ENCODE data around the gene LAMB2. TPM values are rescaled to one million over a fixed set of nuclear protein-coding genes. Genes with fewer than 3 reads are reported as not detected.

Gene LAMB2
- total and polyA plus RNA-seq, 10 of the 15 experiments (the other 5 are each of a cell fraction or from before 2014, with no cell fraction given): 0.13 to 3.2 (median 0.64) TPM; not detected in 3

DNA sequence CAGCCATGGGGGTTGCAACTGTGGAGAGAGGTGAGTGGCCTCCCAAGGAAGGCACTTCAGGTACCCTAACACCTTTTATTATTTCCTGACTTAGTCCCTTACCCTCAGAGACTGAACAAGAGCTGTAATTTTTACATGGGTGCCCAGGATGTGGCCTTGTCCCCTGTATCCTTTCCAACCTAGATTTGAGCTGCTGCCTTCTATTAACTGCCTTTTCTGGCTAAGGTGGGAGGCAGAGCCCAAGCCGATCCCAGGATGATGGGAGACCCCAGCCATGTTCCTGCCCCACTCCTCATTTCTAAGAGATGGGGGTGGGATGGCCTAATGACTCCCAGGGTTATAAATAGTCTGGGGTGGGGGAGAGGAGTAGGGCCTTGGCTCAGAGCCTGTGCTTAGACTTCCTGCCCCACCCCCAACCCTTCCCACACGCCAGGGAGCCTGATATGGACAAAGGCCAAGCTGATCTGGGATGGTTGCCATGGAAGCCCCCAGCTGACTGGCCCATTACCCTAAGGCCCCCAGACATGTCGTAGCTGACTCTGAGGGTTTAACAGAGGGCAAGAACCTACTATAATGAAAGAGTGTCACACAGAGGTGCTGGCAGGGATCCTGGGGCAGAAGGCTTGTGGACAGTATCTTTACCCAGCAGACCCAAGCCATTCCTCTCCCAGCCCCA lies 40.4 kb upstream of the LAMB2 start (continued):
- TF ChIP-seq ZNF687 (IDR thresholded peaks at IDR 0.05): no peak

DNA sequence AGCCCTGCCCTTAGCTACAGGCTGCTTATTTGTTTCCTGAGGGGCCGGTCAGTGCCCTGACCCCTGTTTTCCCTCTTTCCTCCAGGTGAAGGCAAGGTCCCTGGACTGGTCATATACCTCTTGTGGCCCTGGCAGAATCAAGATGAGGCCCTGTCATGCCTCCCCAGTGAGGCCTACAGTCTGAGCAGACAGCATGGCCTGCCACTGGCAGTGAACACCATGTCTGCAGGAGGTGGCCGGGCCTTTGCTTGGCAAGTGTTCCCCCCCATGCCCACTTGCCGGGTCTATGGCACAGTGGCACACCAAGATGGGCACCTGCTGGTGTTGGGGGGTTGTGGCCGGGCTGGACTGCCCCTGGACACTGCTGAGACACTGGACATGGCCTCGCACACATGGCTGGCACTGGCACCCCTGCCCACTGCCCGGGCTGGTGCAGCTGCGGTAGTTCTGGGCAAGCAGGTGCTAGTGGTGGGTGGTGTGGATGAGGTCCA lies 39.7 kb upstream of the LAMB2 start:
- Histone ChIP-seq H3K4me1 (ENCODE audit: control insufficient read depth, insufficient read depth, low read length) (no peaks in the 10 kb centered on the region), H3K9me3 (replicated peaks; ENCODE audit: control insufficient read depth, insufficient read depth, low read length) (no peaks in the 10 kb centered on the region; the same call in 2 of the 3 replicates), H3K4me3 (no peak overlapping the region), H3K79me2 (ENCODE audit: control insufficient read depth, insufficient read depth, low read length) (no peaks in the 10 kb centered on the region), H3K9ac (ENCODE audit: control insufficient read depth, insufficient read depth, low read length) (no peak overlapping the region), H3K36me3 (ENCODE audit: control insufficient read depth in 2 of 2, insufficient read depth in 2 of 2, low read length in 1 of 2) (no peaks in the 10 kb centered on the region), H4K20me1 (ENCODE audit: control insufficient read depth, insufficient read depth) (no peaks in the 10 kb centered on the region), H3K4me2 (ENCODE audit: control insufficient read depth, insufficient read depth) (no peak overlapping the region), H3K27ac (ENCODE audit: control insufficient read depth, insufficient read depth) (no peak overlapping the region), H3K27me3 (replicated peaks in 1 of 2; ENCODE audit: control insufficient read depth in 2 of 2, insufficient read depth in 2 of 2, low read length in 1 of 2) (no peaks in the 10 kb centered on the region), H2AFZ (ENCODE audit: control insufficient read depth, low read depth, low read length) (no peak overlapping the region)
- in situ Hi-C loops (cut with MboI) (no loop called here), intact Hi-C loops (cut with micrococcal nuclease; ENCODE audit: unreplicated experiment) (no loop called here)
- ATAC-seq: no peak
- FAIRE-seq: no peak
- ChIA-PET POLR2A (no interaction called here), RAD21 (ENCODE audit: unreplicated experiment) (interaction anchor here (1.3 kb wide), 2 partner anchors 167 to 277 kb away, joined by 3 read pairs; partner anchors contain the start of gene USP4), SMC1A (ENCODE audit: uncharacterized antibody, unreplicated experiment) (no interaction called here), CTCF (interaction anchor here (5.9 kb wide), 1 partner anchor 277 kb away, joined by 59 read pairs; no protein-coding TSS in a partner anchor)
- no TSS peak for BruUV-seq (replicated peaks)
- TF ChIP-seq STAT3 (IDR thresholded peaks at IDR 0.05; ENCODE audit: low read depth, low read length): no peak
- DNase-seq (ENCODE audit: low read depth, low spot score): no peak
- WGBS (ENCODE audit: insufficient coverage, insufficient replicate concordance, low lambda C conversion rate, missing lambda C conversion rate): 74% methylated on average over 7 of the region's 7 CpGs
